SK-N-SH (cell line): ENCODE measurements around the gene CALML3. TPM values are rescaled to one million over a fixed set of nuclear protein-coding genes. Genes with fewer than 3 reads are reported as not detected.

Experiments
- CTCF ChIA-PET: fragments of 300-600, 350-600 bp; formaldehyde crosslinking; extraction: SDS; loops from one replicate; lab custom pipeline; 2021; lab: Yijun Ruan, JAX
- POLR2A ChIA-PET: fragments of 350-600 bp; sonication (Branson Sonifier 250); formaldehyde crosslinking; extraction: SDS; loops from one replicate; lab custom pipeline; 2020; ENCODE audit warnings: antibody characterized with exemption, inconsistent platforms; lab: Yijun Ruan, JAX
- DNase-seq: peaks from one replicate; pipeline ENCODE4 v3.0.0; 2012
- H2AFZ ChIP-seq: fragments of 200-600 bp; sonication (generic); 2 replicates; pipeline ENCODE4 v1.8.1; 2016; ENCODE audit warnings: antibody characterized with exemption, mild to moderate bottlenecking, low read depth
- H3F3A ChIP-seq: fragments of 200-600 bp; sonication (generic); replicated peaks from 2 replicates; pipeline ENCODE3; 2016; ENCODE audit warnings: antibody characterized with exemption, mild to moderate bottlenecking; ENCODE audit not compliant: insufficient read depth
- H3K27ac ChIP-seq, 2 experiments: fragments of 200-500 bp in 1 of 2; fragments of 200-600 bp in 1 of 2; sonication (Bioruptor generic) in 1 of 2; sonication (generic), shearing (Covaris generic) in 1 of 2; 2 replicates each; pipeline versions ENCODE4 v1.5.1 to v1.6.1; 2014 to 2016; ENCODE audit warnings: low read depth in 2 of 2, inconsistent platforms in 1 of 2, low read length in 1 of 2, mild to moderate bottlenecking in 1 of 2, mixed read lengths in 1 of 2
- H3K27me3 ChIP-seq: fragments of 200-600 bp; sonication (generic), shearing (Covaris generic); 2 replicates; pipeline ENCODE4 v1.6.1; 2016; ENCODE audit warnings: mixed run types; ENCODE audit not compliant: insufficient read depth
- H3K36me3 ChIP-seq, 2 experiments: fragments of 200-500 bp in 1 of 2; fragments of 200-600 bp in 1 of 2; sonication (Bioruptor generic) in 1 of 2; sonication (generic) in 1 of 2; replicated peaks in 1 of 2; 2 replicates each; pipeline versions ENCODE3 to v1.5.1; 2014 to 2016; ENCODE audit warnings: low read length in 1 of 2, mild to moderate bottlenecking in 1 of 2; ENCODE audit not compliant: insufficient read depth in 2 of 2, control insufficient read depth in 1 of 2
- H3K4me1 ChIP-seq, 2 experiments: fragments of 200-500 bp in 1 of 2; fragments of 200-600 bp in 1 of 2; sonication (Bioruptor generic) in 1 of 2; sonication (generic), shearing (Covaris generic) in 1 of 2; 2 replicates each; pipeline versions ENCODE4 v1.5.1 to v1.6.1; 2014 to 2016; ENCODE audit warnings: low read depth in 1 of 2, low read length in 1 of 2, mixed run types in 1 of 2; ENCODE audit not compliant: insufficient read depth in 2 of 2, control insufficient read depth in 1 of 2
- H3K4me2 ChIP-seq: fragments of 200-600 bp; sonication (generic), shearing (Covaris generic); 2 replicates; pipeline ENCODE4 v1.6.1; 2017; ENCODE audit warnings: mixed run types
- H3K4me3 ChIP-seq, 2 experiments: fragments of 200-500 bp in 1 of 2; fragments of 200-600 bp in 1 of 2; sonication (Bioruptor generic) in 1 of 2; sonication (generic), shearing (Covaris generic) in 1 of 2; 2 replicates each; pipeline versions ENCODE4 v1.5.1 to v1.8.1; 2014 to 2016; ENCODE audit warnings: low read depth in 2 of 2, inconsistent platforms in 1 of 2, low read length in 1 of 2, mild to moderate bottlenecking in 1 of 2, mixed read lengths in 1 of 2, moderate library complexity in 1 of 2
- H3K79me2 ChIP-seq: fragments of 200-600 bp; sonication (generic); 2 replicates; pipeline ENCODE4 v1.8.1; 2017; ENCODE audit warnings: mild to moderate bottlenecking; ENCODE audit not compliant: insufficient read depth
- H3K9ac ChIP-seq: fragments of 200-600 bp; sonication (generic); 2 replicates; pipeline ENCODE4 v1.6.1; 2017; ENCODE audit warnings: mixed run types
- H3K9me2 ChIP-seq: fragments of 200-600 bp; sonication (generic); 2 replicates; pipeline ENCODE4 v1.6.1; 2017; ENCODE audit warnings: mixed run types
- H3K9me3 ChIP-seq: fragments of 200-600 bp; sonication (generic); 2 replicates; pipeline ENCODE4 v1.6.1; 2017; ENCODE audit warnings: mixed run types, mild to moderate bottlenecking, moderate library complexity
- H4K20me1 ChIP-seq: fragments of 200-600 bp; sonication (generic); 2 replicates; pipeline ENCODE4 v1.6.1; 2017; ENCODE audit warnings: mild to moderate bottlenecking, mixed run types; ENCODE audit not compliant: insufficient read depth
- CHD2 ChIP-seq: fragments of 150-350 bp; IDR thresholded peaks from 2 replicates; pipeline ENCODE4 v1.6.1; 2018; ENCODE audit warnings: low read length; ENCODE audit not compliant: partially characterized antibody
- CTCF ChIP-seq: fragments of 200-600 bp; sonication (generic); IDR thresholded peaks from 2 replicates; pipeline ENCODE4 v1.6.1; 2017; ENCODE audit warnings: antibody characterized with exemption, mild to moderate bottlenecking, moderate library complexity
- EZH2phosphoT487 ChIP-seq: fragments of 200-600 bp; sonication (generic); IDR thresholded peaks from 2 replicates; pipeline ENCODE4 v1.6.1; 2017; ENCODE audit warnings: low read depth, mixed run types, mild to moderate bottlenecking, antibody characterized with exemption, moderate library complexity, borderline replicate concordance
- FOXJ3 ChIP-seq: sonication (generic); formaldehyde crosslinking; IDR thresholded peaks from 2 replicates; pipeline ENCODE4 v1.5.1; 2020; ENCODE audit warnings: mild to moderate bottlenecking, missing genetic modification reagents
- GABPA ChIP-seq: IDR thresholded peaks from 2 replicates; pipeline ENCODE4 v1.4.0; 2012; ENCODE audit warnings: low read depth, mild to moderate bottlenecking
- GATA2 ChIP-seq: sonication (generic); formaldehyde crosslinking; IDR thresholded peaks from 2 replicates; pipeline ENCODE4 v1.5.0; 2020; ENCODE audit warnings: mild to moderate bottlenecking, missing genetic modification reagents
- MXI1 ChIP-seq: IDR thresholded peaks from 2 replicates; pipeline ENCODE4 v1.6.1; 2012; ENCODE audit warnings: mild to moderate bottlenecking, low read depth, low read length, improper control_type of control experiment
- NFIC ChIP-seq: IDR thresholded peaks from 2 replicates; pipeline ENCODE4 v1.4.0; 2012; ENCODE audit warnings: borderline replicate concordance
- NRF1 ChIP-seq: IDR thresholded peaks from 2 replicates; pipeline ENCODE4 v1.6.1; 2012; ENCODE audit warnings: low read depth, mild to moderate bottlenecking, low read length
- RAD21 ChIP-seq: IDR thresholded peaks from 2 replicates; pipeline ENCODE4 v1.6.1; 2012; ENCODE audit warnings: mild to moderate bottlenecking, low read length
- REST ChIP-seq: IDR thresholded peaks from 2 replicates; pipeline ENCODE4 v1.6.1; 2012; ENCODE audit warnings: mild to moderate bottlenecking, low read depth, low read length, moderate library complexity
- RXRA ChIP-seq: IDR thresholded peaks from 2 replicates; pipeline ENCODE4 v1.4.0; 2012; ENCODE audit warnings: low read depth, mild to moderate bottlenecking, borderline replicate concordance
- SMC3 ChIP-seq: IDR thresholded peaks from 2 replicates; pipeline ENCODE4 v1.6.1; 2012; ENCODE audit warnings: low read depth, low read length, improper control_type of control experiment
- TAF1 ChIP-seq: IDR thresholded peaks from 2 replicates; pipeline ENCODE4 v1.6.1; 2012; ENCODE audit warnings: low read depth, mild to moderate bottlenecking, low read length, moderate library complexity, borderline replicate concordance
- TCF12 ChIP-seq: IDR thresholded peaks from 2 replicates; pipeline ENCODE4 v1.4.0; 2012
- USF2 ChIP-seq: fragments of 150-350 bp; IDR thresholded peaks from 2 replicates; pipeline ENCODE4 v1.6.1; 2017; ENCODE audit warnings: antibody characterized with exemption, low read length, low read depth, borderline replicate concordance
- YY1 ChIP-seq: IDR thresholded peaks from 2 replicates; pipeline ENCODE4 v1.4.0; 2012; ENCODE audit warnings: low read depth, mild to moderate bottlenecking
- ZBTB33 ChIP-seq: IDR thresholded peaks from 2 replicates; pipeline ENCODE4 v1.4.0; 2012; ENCODE audit warnings: low read depth, borderline replicate concordance
- WGBS: methylation state at CpG from one replicate; pipeline ENCODE4 v1.1.6; 2017; ENCODE audit warnings: low lambda C conversion rate; 5-methylcytosine and 5-hydroxymethylcytosine counted together
- polyA plus RNA-seq, 3 experiments: library from polyadenylated mRNA; depleted of rRNA; stranded (reverse); fragments of >200 nt; gene quantifications; 2 replicates each; pipeline ENCODE4 v1.2.3, GENCODE V29; 2012

CALML3 gene
- polyA plus RNA-seq, 1 of the 3 experiments (the other 2 are of a cell fraction) = not detected

- DNase-seq = no peak
- Histone ChIP-seq H3K4me2 (no peak overlapping the region), H3K9me2 (no peaks in the 10 kb centered on the region), H3K4me1 (no peaks in the 10 kb centered on the region), H3K27me3 (no peaks in the 10 kb centered on the region), H3K9me3 (no peaks in the 10 kb centered on the region), H3K36me3 (no peaks in the 10 kb centered on the region), H2AFZ (no peak overlapping the region), H3K79me2 (no peaks in the 10 kb centered on the region), H3K4me3 (no peak overlapping the region), H3K9ac (no peak overlapping the region), H3K27ac (no peak overlapping the region), H3F3A (no peaks in the 10 kb centered on the region), H4K20me1 (no peaks in the 10 kb centered on the region)
- POLR2A ChIA-PET = no interaction called here
- CTCF ChIA-PET = interaction anchor here (1.1 kb wide), 1 partner anchor 94 kb away, joined by 4 read pairs; no protein-coding TSS in a partner anchor
- TF ChIP-seq CHD2 (no peak), RXRA (no peak), SMC3 (no peak)
- 65% methylated on average over 6 of the region's 11 CpGs for WGBS
These were observed 4.4 kb downstream of the CALML3 start for GRCh38 chr10:5528989-5529701.

GRCh38 chr10:5529702-5530411 is 5.1 kb downstream of the CALML3 start:
- no peaks in the 10 kb centered on the region for H3K36me3 ChIP-seq
- WGBS = 85% methylated on average over 7 of the region's 7 CpGs
- TF ChIP-seq FOXJ3 (no peak), USF2 (no peak), MXI1 (no peak), REST (no peak), CTCF (no peak), TAF1 (no peak), ZBTB33 (no peak), TCF12 (no peak), CHD2 (no peak), RAD21 (no peak), EZH2phosphoT487 (no peak), GABPA (no peak), YY1 (no peak), NRF1 (no peak), NFIC (no peak), GATA2 (CRISPR knock-in tag) (no peak)
- TF ChIP-seq, all 33 proteins: peak for 0
- H3K4me1 ChIP-seq = no peaks in the 10 kb centered on the region
- H3K4me3 ChIP-seq = no peak overlapping the region
- H3K27ac ChIP-seq = no peak overlapping the region
- ChIA-PET CTCF (interaction anchor here (1.1 to 1.2 kb wide), 2 partner anchors 87 to 93 kb away, joined by 4 read pairs; no protein-coding TSS in a partner anchor), POLR2A (no interaction called here)
- no peaks in the 10 kb centered on the region for H4K20me1 ChIP-seq
- no peaks in the 10 kb centered on the region for H3K9me2 ChIP-seq
- no peaks in the 10 kb centered on the region for H3K9me3 ChIP-seq
- no peak overlapping the region for H2AFZ ChIP-seq
- no peaks in the 10 kb centered on the region for H3F3A ChIP-seq
- no peak overlapping the region for H3K4me2 ChIP-seq
- H3K79me2 ChIP-seq = no peaks in the 10 kb centered on the region
- H3K9ac ChIP-seq = no peak overlapping the region
- H3K27me3 ChIP-seq = no peaks in the 10 kb centered on the region
- no peak for DNase-seq
